Measurements from ENCODE around the gene DPYSL3. TPM values are rescaled to one million over a fixed set of nuclear protein-coding genes. Genes with fewer than 3 reads are reported as not detected.

The DPYSL3 gene
- total RNA-seq, 2 donors from 2014 or later, result 0.05 to 0.12 TPM

DNA sequence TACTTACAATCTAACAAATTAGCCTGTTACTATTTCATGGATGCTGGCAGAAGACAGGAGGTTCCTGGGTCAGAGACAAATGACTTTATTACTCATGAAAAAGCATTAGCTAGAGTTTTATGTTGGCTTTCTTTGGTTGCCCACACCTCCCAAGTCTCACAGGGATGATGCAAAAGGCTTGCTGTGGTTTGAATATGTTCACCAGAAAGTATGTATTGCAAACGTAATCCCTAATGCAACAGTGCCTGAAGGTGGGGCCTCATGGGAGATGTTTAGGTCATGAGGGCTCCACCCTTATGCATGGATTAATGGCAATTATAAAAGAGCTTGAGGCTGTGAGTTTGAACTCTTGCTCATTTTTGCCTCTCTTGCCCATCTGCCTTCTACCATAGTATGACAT lies 28.5 kb downstream of the DPYSL3 start:
- no peak for ATAC-seq (replicated peaks in 1 of 2)
- H3K9me3 Mint-ChIP-seq, result peaks cover 2 to 4% of the 10 kb centered on the region in 2 donors
- no peak overlapping the region for H3K4me3 Mint-ChIP-seq
- H3K27ac Mint-ChIP-seq, result no peak overlapping the region
- no peaks in the 10 kb centered on the region for H3K4me1 Mint-ChIP-seq (ENCODE audit: low read depth)
- H3K27me3 Mint-ChIP-seq (ENCODE audit: low read depth), result peaks cover 15% of the 10 kb centered on the region
- H3K36me3 Mint-ChIP-seq (ENCODE audit: insufficient read depth in 2 of 2), result no peaks in the 10 kb centered on the region
- no peak for DNase-seq

DNA sequence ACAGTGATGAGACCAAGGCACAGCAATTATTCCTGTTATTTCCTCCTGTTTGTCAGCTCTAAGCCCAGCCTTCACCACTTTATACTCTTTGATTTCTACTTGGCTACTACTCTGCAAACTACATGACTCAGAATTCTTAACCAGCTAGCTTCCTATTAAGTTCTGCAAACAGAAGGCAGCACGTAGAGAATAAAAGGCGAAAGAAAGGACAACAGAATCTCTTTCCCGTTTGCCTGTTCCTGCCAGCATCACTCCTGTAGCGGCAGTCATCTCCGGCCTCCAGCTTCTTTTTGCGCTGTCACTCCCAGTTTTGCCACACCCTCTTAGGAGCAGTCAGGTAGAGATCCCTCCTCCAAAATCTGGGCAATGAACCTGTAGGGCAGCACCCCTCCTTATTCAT lies 29.9 kb downstream of the DPYSL3 start:
- H3K4me1 Mint-ChIP-seq (ENCODE audit: low read depth), result no peaks in the 10 kb centered on the region
- H3K36me3 Mint-ChIP-seq (ENCODE audit: insufficient read depth in 2 of 2), result no peaks in the 10 kb centered on the region
- H3K9me3 Mint-ChIP-seq, result peaks cover 0 to 1% of the 10 kb centered on the region in 2 donors
- ATAC-seq (replicated peaks in 1 of 2) (no peak), DNase-seq (no peak)
- peaks cover 15% of the 10 kb centered on the region for H3K27me3 Mint-ChIP-seq (ENCODE audit: low read depth)
- H3K4me3 Mint-ChIP-seq, result no peak overlapping the region
- no peak overlapping the region for H3K27ac Mint-ChIP-seq

DNA sequence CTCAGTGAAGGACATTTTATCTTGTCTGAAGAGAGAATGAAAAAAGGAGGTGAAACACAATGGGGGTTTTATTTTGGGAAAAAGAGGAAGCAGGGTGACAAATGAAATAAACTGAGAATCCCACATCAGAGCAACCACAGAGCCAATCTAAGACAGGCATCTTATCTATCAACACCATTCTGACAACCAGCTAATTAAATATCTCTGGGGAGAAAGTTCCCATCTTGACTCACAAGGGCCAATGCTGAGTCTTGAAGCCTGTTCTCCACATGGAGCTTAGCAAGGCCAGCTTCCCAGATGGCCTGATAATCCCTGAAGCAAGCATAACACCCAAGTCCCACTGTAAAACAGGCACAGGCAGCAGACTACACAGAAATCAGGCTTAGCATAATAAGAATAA lies 30.4 kb downstream of the DPYSL3 start:
- ATAC-seq (replicated peaks in 1 of 2) (no peak), DNase-seq (no peak)
- H3K4me3 Mint-ChIP-seq, result no peak overlapping the region
- no peaks in the 10 kb centered on the region for H3K36me3 Mint-ChIP-seq (ENCODE audit: insufficient read depth in 2 of 2)
- H3K9me3 Mint-ChIP-seq, result peaks cover 0 to 1% of the 10 kb centered on the region in 2 donors
- H3K4me1 Mint-ChIP-seq (ENCODE audit: low read depth), result no peaks in the 10 kb centered on the region
- H3K27me3 Mint-ChIP-seq (ENCODE audit: low read depth), result peaks cover 15% of the 10 kb centered on the region
- no peak overlapping the region for H3K27ac Mint-ChIP-seq

DNA sequence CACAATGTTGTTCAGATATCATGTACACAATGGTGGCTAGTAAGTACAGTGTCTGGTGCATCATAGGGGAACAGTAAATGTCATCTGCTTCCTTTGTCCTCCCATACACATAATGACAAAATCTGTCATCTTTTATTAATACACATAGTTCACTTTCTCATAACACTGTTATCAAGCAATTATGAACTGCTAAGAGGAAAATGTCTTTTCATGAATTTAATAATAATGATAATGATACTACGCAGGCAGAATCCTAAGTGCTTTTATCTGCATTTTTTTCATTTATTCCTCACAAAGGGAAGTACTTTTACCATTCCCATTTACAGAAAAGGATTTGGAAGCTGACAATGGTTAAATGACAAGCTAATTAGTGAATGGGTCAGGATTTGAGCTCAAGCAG lies 35.7 kb downstream of the DPYSL3 start:
- DNase-seq, result no peak

DNA sequence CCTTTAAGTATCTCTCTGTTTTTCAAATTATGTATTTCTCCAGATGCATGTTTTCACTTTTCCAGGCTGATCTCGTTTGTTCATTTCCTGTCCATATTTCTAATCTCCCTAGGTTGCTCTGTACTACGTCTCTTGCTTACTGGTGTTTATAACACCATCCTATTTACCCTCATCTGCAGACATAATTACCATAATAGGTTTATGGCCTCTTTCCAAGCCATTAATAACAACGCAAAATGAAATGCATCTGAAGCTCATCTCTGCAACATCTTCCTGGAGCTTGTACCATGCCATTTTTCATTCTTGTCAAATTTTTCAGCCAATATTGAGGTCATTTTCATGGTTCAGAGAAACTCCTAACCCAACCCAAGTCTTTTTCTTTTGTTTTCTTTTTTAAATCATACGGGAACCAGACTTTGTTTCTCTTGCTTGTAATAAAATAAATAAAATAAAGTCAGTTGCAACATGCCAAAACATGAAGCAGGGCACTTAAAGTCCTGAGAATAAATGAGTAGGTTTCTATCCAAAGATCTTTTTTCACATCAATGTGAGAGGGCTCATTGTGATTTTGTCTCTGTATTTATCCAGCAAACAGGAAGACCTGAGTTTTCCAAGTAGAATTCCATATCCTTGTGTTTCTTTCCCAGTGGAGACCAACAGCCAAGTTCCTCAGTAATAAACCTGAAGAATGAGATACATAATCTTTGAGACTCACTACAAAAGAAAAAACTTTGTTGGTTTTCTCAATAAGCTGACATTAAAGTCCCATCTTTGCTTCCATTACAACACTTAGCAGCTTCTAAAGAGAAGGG lies 37.0 kb downstream of the DPYSL3 start:
- H3K4me1 Mint-ChIP-seq (ENCODE audit: low read depth), result no peaks in the 10 kb centered on the region
- no peak for DNase-seq
- H3K36me3 Mint-ChIP-seq (ENCODE audit: insufficient read depth in 2 of 2), result no peaks in the 10 kb centered on the region
- H3K27ac Mint-ChIP-seq, result no peak overlapping the region
- peaks cover 0 to 1% of the 10 kb centered on the region in 2 donors for H3K9me3 Mint-ChIP-seq
- H3K4me3 Mint-ChIP-seq, result no peak overlapping the region
- peaks cover 18% of the 10 kb centered on the region for H3K27me3 Mint-ChIP-seq (ENCODE audit: low read depth)
- no peak for ATAC-seq (replicated peaks in 1 of 2)

More for the DNA sequence above, 35.7 kb downstream of the DPYSL3 start:
- Mint-ChIP-seq H3K27me3 (ENCODE audit: low read depth) (peaks cover 18% of the 10 kb centered on the region), H3K4me1 (ENCODE audit: low read depth) (no peaks in the 10 kb centered on the region), H3K27ac (no peak overlapping the region), H3K4me3 (no peak overlapping the region), H3K9me3 (peaks cover 0 to 1% of the 10 kb centered on the region in 2 donors), H3K36me3 (ENCODE audit: insufficient read depth in 2 of 2) (no peaks in the 10 kb centered on the region)
- no peak for ATAC-seq (replicated peaks in 1 of 2)

DNA sequence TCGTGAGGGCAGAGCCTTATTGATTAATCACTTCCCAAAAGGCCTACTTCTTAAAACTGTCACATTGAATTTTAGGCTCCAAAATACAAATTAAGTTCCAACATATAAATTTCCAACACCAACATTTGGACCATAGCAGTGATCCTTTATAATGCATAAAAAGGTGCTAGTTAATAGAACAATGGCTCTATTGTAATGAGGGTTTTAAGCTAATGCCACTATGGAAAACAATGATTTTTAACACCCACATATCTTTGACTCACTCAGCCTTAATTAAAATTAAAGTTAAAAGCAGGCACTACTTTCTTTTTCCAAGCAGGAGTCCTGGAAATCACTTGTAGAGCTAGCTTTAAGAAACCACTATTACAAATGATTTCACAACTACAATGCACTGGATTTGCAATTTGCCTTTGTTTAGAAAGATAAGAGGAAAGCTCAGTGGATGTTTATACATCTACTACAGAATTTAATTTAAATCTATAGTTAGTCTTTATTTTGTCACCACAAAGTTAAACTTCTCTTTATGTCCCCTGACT lies 41.8 kb downstream of the DPYSL3 start:
- no peak overlapping the region for H3K4me3 Mint-ChIP-seq
- peaks cover 0 to 2% of the 10 kb centered on the region in 2 donors for H3K9me3 Mint-ChIP-seq
- no peaks in the 10 kb centered on the region for H3K4me1 Mint-ChIP-seq (ENCODE audit: low read depth)
- no peak overlapping the region for H3K27ac Mint-ChIP-seq
- no peak for DNase-seq
- H3K36me3 Mint-ChIP-seq (ENCODE audit: insufficient read depth in 2 of 2), result no peaks in the 10 kb centered on the region
- H3K27me3 Mint-ChIP-seq (ENCODE audit: low read depth), result peaks cover 15% of the 10 kb centered on the region
- no peak for ATAC-seq (replicated peaks in 1 of 2)

DNA sequence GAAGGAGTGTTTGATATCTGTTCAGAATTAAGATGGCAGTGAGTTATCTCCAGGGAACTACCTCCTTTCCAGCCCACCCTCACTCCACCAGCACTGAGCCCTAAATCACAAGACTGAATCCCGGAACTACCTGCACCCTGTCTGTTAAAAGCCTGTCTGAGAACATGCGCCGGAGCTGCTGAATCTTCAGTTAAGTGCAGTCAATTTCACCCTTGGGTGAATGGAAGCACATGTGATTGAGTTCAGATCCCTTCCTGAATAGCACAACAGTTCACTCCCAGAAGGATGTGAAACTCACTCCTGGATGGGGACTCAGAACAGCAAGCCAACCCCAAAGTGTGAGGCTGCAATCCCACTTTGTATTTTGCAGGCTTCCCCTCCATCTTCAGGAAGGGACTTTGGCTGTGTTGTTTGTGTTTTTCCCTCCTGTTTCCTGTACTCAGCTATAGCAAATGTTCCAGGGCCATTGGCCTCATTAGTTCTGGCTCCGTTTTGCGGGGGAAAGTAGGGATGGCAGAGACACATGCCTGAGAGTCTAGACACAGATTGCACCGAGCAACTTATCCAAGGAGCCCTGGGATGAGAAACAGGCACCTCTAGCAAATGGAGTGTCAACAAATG lies 43.4 kb downstream of the DPYSL3 start:
- Mint-ChIP-seq H3K4me3 (no peak overlapping the region), H3K27me3 (ENCODE audit: low read depth) (peaks cover 16% of the 10 kb centered on the region), H3K27ac (no peak overlapping the region), H3K4me1 (ENCODE audit: low read depth) (no peaks in the 10 kb centered on the region), H3K36me3 (ENCODE audit: insufficient read depth in 2 of 2) (no peaks in the 10 kb centered on the region), H3K9me3 (peaks cover 0 to 2% of the 10 kb centered on the region in 2 donors)
- DNase-seq (no peak), ATAC-seq (replicated peaks in 1 of 2) (no peak)

DNA sequence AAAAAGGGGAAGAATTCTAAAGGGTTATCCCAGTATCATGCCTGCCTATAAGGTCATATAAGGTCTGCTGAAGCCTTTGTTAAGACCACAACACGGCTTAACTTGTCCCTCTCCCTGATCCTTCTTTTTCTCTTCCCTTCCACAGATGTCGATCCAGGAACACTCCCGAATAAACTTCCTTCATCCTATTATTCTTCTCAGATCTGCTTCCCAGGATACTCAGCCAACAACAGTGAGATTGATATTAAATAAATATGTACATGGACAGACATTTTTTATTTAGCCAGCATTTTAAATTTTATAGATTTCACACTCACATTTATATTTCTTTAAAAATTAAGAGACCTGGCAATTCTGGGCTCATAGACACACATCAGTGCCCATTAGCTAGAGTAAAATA lies 44.1 kb downstream of the DPYSL3 start:
- DNase-seq (no peak), ATAC-seq (replicated peaks in 1 of 2) (no peak)
- peaks cover 13% of the 10 kb centered on the region for H3K27me3 Mint-ChIP-seq (ENCODE audit: low read depth)
- H3K27ac Mint-ChIP-seq, result no peak overlapping the region
- H3K4me1 Mint-ChIP-seq (ENCODE audit: low read depth), result no peaks in the 10 kb centered on the region
- H3K36me3 Mint-ChIP-seq (ENCODE audit: insufficient read depth in 2 of 2), result no peaks in the 10 kb centered on the region
- H3K4me3 Mint-ChIP-seq, result no peak overlapping the region
- peaks cover 0 to 2% of the 10 kb centered on the region in 2 donors for H3K9me3 Mint-ChIP-seq

DNA sequence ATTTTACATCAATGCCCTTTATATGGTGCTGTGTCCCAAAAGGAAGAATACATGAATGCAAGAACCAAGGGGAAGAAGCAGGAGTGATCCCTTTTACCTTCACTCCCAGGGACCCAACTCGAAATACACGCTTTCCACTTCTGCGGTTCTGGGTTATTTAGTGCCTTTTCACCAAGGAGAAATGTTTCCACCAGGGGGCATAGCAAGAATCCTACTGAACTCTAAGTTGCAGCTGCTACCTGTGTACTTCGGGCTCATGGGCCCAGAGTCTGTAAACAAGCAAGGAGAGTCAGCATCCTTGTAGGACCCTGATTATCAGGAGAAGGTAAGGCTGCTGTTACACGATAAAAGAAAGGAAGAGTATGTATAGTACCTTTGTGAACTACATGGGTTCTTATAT lies 45.7 kb downstream of the DPYSL3 start:
- H3K36me3 Mint-ChIP-seq (ENCODE audit: insufficient read depth in 2 of 2), result no peaks in the 10 kb centered on the region
- DNase-seq, result no peak
- H3K27ac Mint-ChIP-seq, result no peak overlapping the region
- peaks cover 0 to 2% of the 10 kb centered on the region in 2 donors for H3K9me3 Mint-ChIP-seq
- H3K27me3 Mint-ChIP-seq (ENCODE audit: low read depth), result peaks cover 6% of the 10 kb centered on the region
- ATAC-seq (replicated peaks in 1 of 2), result no peak
- H3K4me1 Mint-ChIP-seq (ENCODE audit: low read depth), result no peaks in the 10 kb centered on the region
- no peak overlapping the region for H3K4me3 Mint-ChIP-seq

DNA sequence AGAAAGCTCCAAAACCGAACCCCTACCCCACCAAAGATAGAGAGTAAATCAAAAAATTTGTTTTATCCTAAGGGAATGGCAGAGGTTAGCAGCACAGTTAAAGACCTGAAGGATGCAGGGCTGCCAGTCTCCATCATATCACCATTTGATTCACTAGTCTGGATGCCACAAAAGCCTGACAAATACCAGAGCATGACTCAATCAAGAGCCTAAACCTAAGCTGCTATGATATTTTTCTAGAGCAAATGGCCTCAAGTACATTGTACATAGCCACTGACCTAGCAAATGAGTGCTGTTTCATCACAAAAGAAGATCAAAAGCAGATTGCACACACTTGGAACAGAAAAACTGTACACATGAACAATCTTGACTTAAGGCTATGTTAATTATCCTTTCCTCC lies 48.0 kb downstream of the DPYSL3 start:
- no peak overlapping the region for H3K4me3 Mint-ChIP-seq
- H3K27ac Mint-ChIP-seq, result no peak overlapping the region
- H3K36me3 Mint-ChIP-seq (ENCODE audit: insufficient read depth in 2 of 2), result no peaks in the 10 kb centered on the region
- DNase-seq (no peak), ATAC-seq (replicated peaks in 1 of 2) (no peak)
- peaks cover 14% of the 10 kb centered on the region for H3K27me3 Mint-ChIP-seq (ENCODE audit: low read depth)
- H3K9me3 Mint-ChIP-seq, result peaks cover 0 to 2% of the 10 kb centered on the region in 2 donors
- no peaks in the 10 kb centered on the region for H3K4me1 Mint-ChIP-seq (ENCODE audit: low read depth)

DNA sequence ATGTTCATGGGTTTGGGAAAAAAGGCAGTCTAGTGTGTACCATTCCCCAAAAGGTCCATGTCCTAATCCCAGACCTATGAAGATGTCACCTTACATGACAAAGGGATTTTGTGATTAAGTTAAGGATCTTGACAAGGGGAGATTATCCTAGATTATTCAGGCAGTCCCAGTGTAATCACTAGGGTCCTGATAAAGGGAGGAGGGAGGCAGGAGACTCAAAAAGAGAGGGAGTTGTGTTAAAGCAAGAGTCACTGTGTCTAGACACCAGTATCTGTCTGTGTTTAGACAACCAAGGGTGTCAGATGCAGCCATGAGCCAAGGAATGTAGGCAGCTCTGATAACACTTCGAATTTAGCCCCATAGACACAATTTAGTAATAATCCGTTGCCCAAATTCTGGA lies 49.5 kb downstream of the DPYSL3 start:
- Mint-ChIP-seq H3K4me1 (ENCODE audit: low read depth) (no peaks in the 10 kb centered on the region), H3K27me3 (ENCODE audit: low read depth) (peaks cover 23% of the 10 kb centered on the region), H3K4me3 (no peak overlapping the region), H3K27ac (no peak overlapping the region), H3K9me3 (peaks cover 0 to 2% of the 10 kb centered on the region in 2 donors), H3K36me3 (ENCODE audit: insufficient read depth in 2 of 2) (no peaks in the 10 kb centered on the region)
- no peak for ATAC-seq (replicated peaks in 1 of 2)
- DNase-seq, result no peak

DNA sequence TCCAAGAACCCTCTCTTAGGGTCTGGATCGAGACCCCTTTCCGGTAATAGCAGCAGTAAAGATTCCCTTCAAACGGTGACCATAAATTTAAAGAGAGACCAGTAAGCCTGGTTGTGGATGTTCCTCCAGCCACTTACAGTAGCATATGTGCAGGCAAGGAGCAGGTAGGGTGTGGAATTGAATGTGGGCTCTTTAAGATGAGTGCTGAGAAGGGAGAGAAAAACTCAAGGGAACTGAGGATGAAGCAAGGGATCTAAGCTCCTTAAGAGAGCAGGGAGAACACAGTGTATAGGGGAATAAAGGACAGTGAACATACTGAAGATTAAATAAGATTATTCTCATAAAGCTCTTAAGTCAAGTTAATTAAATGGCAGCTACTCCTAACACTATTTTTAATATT lies 51.3 kb downstream of the DPYSL3 start:
- no peak overlapping the region for H3K4me3 Mint-ChIP-seq
- peaks cover 1 to 2% of the 10 kb centered on the region in 2 donors for H3K36me3 Mint-ChIP-seq (ENCODE audit: insufficient read depth in 2 of 2)
- ATAC-seq (replicated peaks in 1 of 2) (no peak), DNase-seq (no peak)
- H3K27ac Mint-ChIP-seq, result no peak overlapping the region
- H3K27me3 Mint-ChIP-seq (ENCODE audit: low read depth), result peaks cover 41% of the 10 kb centered on the region
- H3K9me3 Mint-ChIP-seq, result peaks cover 0 to 2% of the 10 kb centered on the region in 2 donors
- H3K4me1 Mint-ChIP-seq (ENCODE audit: low read depth), result peaks cover 8% of the 10 kb centered on the region

DNA sequence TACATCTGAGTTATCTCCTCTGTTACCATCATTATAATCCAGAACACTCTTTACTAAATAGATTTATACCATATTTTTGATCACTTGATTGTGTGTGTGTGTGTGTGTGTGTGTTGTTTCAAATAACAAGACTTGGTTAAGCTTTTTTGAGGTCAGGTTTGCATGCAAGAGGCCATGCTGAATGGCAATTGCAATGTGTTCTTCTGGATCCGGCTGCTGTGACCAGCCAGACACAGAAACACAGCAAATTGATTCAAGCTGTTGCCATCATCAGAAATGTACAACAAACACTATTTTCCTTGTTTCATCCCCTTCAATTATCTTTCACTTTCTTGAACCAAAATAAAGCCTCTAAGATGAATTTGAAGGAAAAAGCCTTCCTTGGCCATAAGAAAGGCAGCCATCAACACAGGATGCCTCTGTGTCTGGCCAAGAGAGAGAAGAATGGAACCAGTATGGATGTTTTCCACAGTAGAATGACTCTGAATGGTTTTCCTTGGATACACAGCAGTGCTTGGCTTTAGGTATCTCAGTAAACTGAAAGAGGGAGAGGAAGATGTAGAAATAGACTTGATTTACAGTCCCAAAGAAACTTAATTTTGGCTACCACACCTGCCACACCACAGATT lies 53.9 kb downstream of the DPYSL3 start:
- Mint-ChIP-seq H3K9me3 (no peaks in the 10 kb centered on the region), H3K27me3 (ENCODE audit: low read depth) (peaks cover 59% of the 10 kb centered on the region), H3K36me3 (ENCODE audit: insufficient read depth in 2 of 2) (peaks cover 1 to 2% of the 10 kb centered on the region in 2 donors), H3K4me3 (no peak overlapping the region), H3K4me1 (ENCODE audit: low read depth) (peaks cover 13% of the 10 kb centered on the region), H3K27ac (no peak overlapping the region)
- no peak for ATAC-seq (replicated peaks in 1 of 2)
- DNase-seq, result no peak

Data from activated T-cell treated with anti-CD3 and anti-CD28 coated beads, Interleukin-2, amount 50 U/mL, for 72 hours (primary cell).